Measurements from ENCODE around the gene TSHB. TPM values are rescaled to one million over a fixed set of nuclear protein-coding genes. Genes with fewer than 3 reads are reported as not detected.

The TSHB gene
- total RNA-seq, 4 donors from 2014 or later, result not detected

DNA sequence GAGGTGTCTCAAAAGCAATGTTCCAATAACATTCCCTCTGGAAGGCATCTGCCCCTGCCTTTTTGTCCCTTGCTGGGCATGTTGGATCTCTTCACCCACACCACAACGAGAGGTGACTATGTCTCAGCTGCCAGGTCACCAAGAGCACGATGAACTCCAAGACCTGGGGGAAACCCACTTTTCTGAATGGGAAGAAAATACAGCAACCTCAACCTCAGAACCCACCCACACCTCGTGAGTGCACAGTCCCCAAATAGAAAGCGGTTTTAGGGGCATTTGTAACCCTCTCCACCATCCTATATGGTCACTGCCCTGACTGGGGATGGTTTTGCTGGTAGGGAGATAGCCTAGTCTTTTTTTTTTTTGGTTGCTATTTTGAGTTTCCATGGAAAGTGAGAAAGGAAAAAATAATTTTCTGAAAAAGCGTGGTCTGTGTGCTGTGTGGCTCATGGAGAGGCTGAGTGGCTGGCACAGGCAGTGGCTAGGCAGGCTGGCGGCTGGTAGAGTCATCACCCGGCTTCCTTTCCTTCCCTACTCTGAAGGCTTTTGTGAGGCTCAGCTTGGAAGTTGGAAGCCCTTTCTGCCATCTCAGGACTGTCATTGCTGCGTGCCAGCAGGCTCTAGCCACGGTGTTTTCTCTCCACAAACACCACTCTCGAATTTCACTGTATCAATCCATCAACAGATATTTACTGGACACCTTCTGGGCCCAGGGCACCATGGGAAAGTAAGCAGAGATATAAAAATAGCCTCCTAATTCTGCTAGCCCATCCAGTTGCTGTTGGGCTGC lies 43.9 kb downstream of the TSHB start:
- Histone ChIP-seq H3K27me3 (peaks cover 11% of the 10 kb centered on the region), H3K36me3 (no peaks in the 10 kb centered on the region), H3K4me1 (peaks cover 11% of the 10 kb centered on the region), H3K27ac (no peak overlapping the region), H3K4me3 (no peak overlapping the region), H3K9me3 (no peaks in the 10 kb centered on the region)
- TF ChIP-seq POLR2A (IDR thresholded peaks at IDR 0.05) (no peak), EP300 (IDR thresholded peaks at IDR 0.05) (no peak), POLR2AphosphoS5 (IDR thresholded peaks at IDR 0.05) (no peak)
- TF ChIP-seq, protein P1, sequence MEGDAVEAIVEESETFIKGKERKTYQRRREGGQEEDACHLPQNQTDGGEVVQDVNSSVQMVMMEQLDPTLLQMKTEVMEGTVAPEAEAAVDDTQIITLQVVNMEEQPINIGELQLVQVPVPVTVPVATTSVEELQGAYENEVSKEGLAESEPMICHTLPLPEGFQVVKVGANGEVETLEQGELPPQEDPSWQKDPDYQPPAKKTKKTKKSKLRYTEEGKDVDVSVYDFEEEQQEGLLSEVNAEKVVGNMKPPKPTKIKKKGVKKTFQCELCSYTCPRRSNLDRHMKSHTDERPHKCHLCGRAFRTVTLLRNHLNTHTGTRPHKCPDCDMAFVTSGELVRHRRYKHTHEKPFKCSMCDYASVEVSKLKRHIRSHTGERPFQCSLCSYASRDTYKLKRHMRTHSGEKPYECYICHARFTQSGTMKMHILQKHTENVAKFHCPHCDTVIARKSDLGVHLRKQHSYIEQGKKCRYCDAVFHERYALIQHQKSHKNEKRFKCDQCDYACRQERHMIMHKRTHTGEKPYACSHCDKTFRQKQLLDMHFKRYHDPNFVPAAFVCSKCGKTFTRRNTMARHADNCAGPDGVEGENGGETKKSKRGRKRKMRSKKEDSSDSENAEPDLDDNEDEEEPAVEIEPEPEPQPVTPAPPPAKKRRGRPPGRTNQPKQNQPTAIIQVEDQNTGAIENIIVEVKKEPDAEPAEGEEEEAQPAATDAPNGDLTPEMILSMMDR (IDR thresholded peaks at IDR 0.05), result no peak
- no peak for DNase-seq (ENCODE audit: low spot score in 2 of 2)
- WGBS, result 84% methylated on average over 10 of the region's 10 CpGs

DNA sequence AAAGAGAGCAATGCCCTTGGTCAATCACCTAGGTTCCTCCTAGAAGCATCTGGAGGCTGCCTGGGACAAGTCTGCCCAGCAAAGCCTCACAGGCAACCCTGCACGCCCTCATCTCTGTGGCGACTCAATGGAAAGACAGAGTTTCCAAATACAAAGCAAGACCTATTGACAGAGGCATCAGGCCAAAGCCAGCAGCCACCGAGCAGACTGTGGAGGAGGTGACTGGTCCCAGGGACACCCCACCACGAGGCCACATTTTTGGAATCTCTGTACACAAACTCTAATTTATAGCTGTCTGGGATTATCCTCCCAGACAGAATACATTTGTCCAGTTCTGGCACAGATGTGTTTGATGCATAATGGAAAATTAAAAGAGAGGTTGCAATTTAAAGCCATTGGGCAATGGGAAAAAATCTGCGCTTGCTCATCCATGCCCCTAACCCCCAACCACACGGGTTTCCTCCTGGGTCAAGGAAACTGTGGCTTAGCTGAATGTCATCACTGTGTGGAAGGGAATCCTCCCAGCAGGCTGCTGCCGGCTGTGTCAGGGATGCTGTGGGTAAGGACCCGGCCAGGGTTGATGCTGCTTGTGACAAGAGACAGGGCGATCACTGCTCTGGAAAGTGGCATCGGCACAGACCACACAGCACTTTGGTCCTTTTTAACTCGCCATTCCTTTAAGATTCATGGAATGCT lies 45.4 kb downstream of the TSHB start:
- Histone ChIP-seq H3K4me3 (no peak overlapping the region), H3K4me1 (no peaks in the 10 kb centered on the region), H3K36me3 (no peaks in the 10 kb centered on the region), H3K27me3 (peaks cover 11% of the 10 kb centered on the region), H3K9me3 (no peaks in the 10 kb centered on the region), H3K27ac (no peak overlapping the region)
- no peak for DNase-seq (ENCODE audit: low spot score in 2 of 2)
- 71% methylated on average over 9 of the region's 11 CpGs for WGBS
- TF ChIP-seq EP300 (IDR thresholded peaks at IDR 0.05) (no peak), POLR2AphosphoS5 (IDR thresholded peaks at IDR 0.05) (no peak), POLR2A (IDR thresholded peaks at IDR 0.05) (no peak)
- TF ChIP-seq, protein P1 (IDR thresholded peaks at IDR 0.05), result no peak

DNA sequence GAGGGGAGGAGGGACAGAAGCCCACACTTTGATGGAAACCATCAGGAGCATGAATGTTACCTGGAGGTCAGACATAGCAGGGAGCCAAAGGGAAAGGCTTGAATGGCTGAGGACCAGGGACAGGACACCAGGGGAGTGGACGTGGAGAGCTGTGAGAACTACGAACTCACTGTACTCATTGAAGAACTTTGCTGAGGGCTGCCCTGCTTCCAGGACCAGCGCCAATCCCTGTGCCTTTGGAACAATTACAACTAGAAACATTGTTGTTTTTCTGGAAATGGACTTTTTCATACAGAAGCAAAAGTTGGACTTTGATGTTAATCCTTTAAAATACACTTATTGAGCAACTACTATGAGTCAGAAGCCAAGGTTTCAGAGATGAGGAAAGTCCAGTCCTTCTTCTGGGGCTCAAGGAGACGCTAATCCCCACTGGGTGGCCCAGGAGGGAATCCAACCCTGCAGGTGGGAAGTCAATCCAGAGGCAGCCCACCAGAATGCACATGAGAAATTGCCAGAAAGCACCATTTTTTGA lies 46.8 kb downstream of the TSHB start:
- no peak overlapping the region for H3K27ac ChIP-seq

DNA sequence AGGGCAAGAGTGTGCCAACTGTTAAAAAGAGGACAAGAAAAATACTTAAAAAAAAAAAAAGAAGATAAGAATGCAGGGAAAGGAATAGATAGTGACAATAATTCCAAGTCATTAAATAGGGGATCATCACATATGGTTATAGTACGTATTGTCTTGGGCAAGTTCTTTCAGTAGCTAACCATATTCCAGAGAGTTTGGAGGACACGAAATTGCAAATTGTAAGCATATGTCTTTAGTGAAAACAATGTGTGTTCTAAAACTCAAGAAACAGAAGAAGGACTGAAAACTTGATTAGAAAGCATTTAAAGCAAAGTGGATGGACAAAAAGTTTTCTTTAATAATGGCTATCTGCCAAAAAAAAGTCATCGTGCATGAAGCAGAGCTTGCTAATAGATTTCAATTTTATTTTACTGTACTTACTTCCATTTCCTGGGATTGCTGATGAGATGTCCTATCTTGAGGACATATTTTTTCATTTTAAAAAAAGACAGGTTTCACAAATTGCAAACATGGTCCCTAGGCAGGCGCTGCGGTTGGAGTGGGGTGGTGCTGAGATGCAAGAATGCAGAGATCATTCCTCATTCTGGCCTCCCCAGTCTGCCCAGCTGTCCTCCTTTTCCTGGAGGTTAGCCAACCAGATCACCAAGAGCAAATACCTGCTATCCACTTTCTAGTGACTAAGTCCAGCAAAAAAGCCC lies 47.8 kb downstream of the TSHB start:
- TF ChIP-seq POLR2A (IDR thresholded peaks at IDR 0.05), result no peak
- TF ChIP-seq, protein P1 (IDR thresholded peaks at IDR 0.05), result no peak
- no peak for TF ChIP-seq POLR2AphosphoS5 (IDR thresholded peaks at IDR 0.05)
- TF ChIP-seq EP300 (IDR thresholded peaks at IDR 0.05), result no peak

More for the DNA sequence above, 46.8 kb downstream of the TSHB start:
- TF ChIP-seq POLR2A (IDR thresholded peaks at IDR 0.05) (no peak), EP300 (IDR thresholded peaks at IDR 0.05) (no peak), POLR2AphosphoS5 (IDR thresholded peaks at IDR 0.05) (no peak)
- TF ChIP-seq, protein P1 (IDR thresholded peaks at IDR 0.05), result no peak
- Histone ChIP-seq H3K36me3 (no peaks in the 10 kb centered on the region), H3K4me3 (no peak overlapping the region), H3K9me3 (no peaks in the 10 kb centered on the region), H3K4me1 (no peaks in the 10 kb centered on the region), H3K27me3 (peaks cover 11% of the 10 kb centered on the region)
- no peak for DNase-seq (ENCODE audit: low spot score in 2 of 2)
- WGBS, result 88% methylated on average over 4 of the region's 4 CpGs

More for the DNA sequence above, 47.8 kb downstream of the TSHB start:
- Histone ChIP-seq H3K27me3 (peaks cover 11% of the 10 kb centered on the region), H3K4me3 (no peak overlapping the region), H3K9me3 (no peaks in the 10 kb centered on the region), H3K27ac (no peak overlapping the region), H3K36me3 (no peaks in the 10 kb centered on the region), H3K4me1 (no peaks in the 10 kb centered on the region)
- WGBS, result 63% methylated on average over 5 of the region's 5 CpGs
- no peak for DNase-seq (ENCODE audit: low spot score in 2 of 2)

Data from suprapubic skin (tissue), 4 donors.